Mesenchymal stem cell (in vitro differentiated cells and primary cell): ENCODE data around the gene DSCAML1.

Source experiments
- DNase-seq: peaks from one replicate; pipeline ENCODE4 v3.0.0-alpha.2; 2013
- H2AFZ ChIP-seq: one replicate; pipeline ENCODE4 v1.6.1; 2013; ENCODE audit warnings: low read depth, mild to moderate bottlenecking, control low read depth, inconsistent platforms, low read length, moderate library complexity
- H2AK5ac ChIP-seq: 2 replicates; pipeline ENCODE4 v1.6.1; 2013; ENCODE audit warnings: low read length, moderate library complexity, mild to moderate bottlenecking, inconsistent platforms; ENCODE audit not compliant: severe bottlenecking
- H2BK120ac ChIP-seq: one replicate; pipeline ENCODE4 v1.6.1; 2013; ENCODE audit warnings: low read depth, mild to moderate bottlenecking, inconsistent platforms, low read length, moderate library complexity
- H2BK12ac ChIP-seq, 2 experiments: one replicate each; pipeline ENCODE4 v1.6.1; 2013; ENCODE audit warnings: inconsistent platforms in 2 of 2, low read length in 2 of 2, mild to moderate bottlenecking in 2 of 2, moderate library complexity in 2 of 2, control low read depth in 1 of 2
- H2BK15ac ChIP-seq: one replicate; pipeline ENCODE4 v1.6.1; 2013; ENCODE audit warnings: mild to moderate bottlenecking, low read depth, inconsistent platforms; ENCODE audit not compliant: poor library complexity, severe bottlenecking
- H2BK5ac ChIP-seq: 2 replicates; pipeline ENCODE4 v1.6.1; 2013; ENCODE audit warnings: low read depth, mild to moderate bottlenecking, low read length, control low read depth, inconsistent platforms; ENCODE audit not compliant: poor library complexity, severe bottlenecking
- H3K14ac ChIP-seq, 2 experiments: one replicate each; pipeline ENCODE4 v1.6.1; 2013; ENCODE audit warnings: inconsistent platforms in 2 of 2, low read length in 2 of 2, control low read depth in 1 of 2, mild to moderate bottlenecking in 1 of 2, moderate library complexity in 1 of 2
- H3K18ac ChIP-seq, 2 experiments: one replicate each; pipeline ENCODE4 v1.6.1; 2013; ENCODE audit warnings: inconsistent platforms in 2 of 2, low read length in 2 of 2, control low read depth in 1 of 2, low read depth in 1 of 2, mild to moderate bottlenecking in 1 of 2
- H3K23ac ChIP-seq, 2 experiments: one replicate each; pipeline ENCODE4 v1.6.1; 2013; ENCODE audit warnings: inconsistent platforms in 2 of 2, low read length in 2 of 2, mild to moderate bottlenecking in 2 of 2, moderate library complexity in 2 of 2, control low read depth in 1 of 2
- H3K27ac ChIP-seq: 2 replicates; pipeline ENCODE4 v1.5.1; 2013; ENCODE audit warnings: mild to moderate bottlenecking, moderate library complexity, low read length, control low read depth, inconsistent platforms; ENCODE audit not compliant: poor library complexity, severe bottlenecking
- H3K27me3 ChIP-seq, 2 experiments: 2 replicates each; pipeline versions ENCODE4 v1.6.1 to v1.7.0; 2013; ENCODE audit warnings: low read length in 2 of 2, mild to moderate bottlenecking in 2 of 2, moderate library complexity in 2 of 2, control low read depth in 1 of 2, inconsistent platforms in 1 of 2; ENCODE audit not compliant: control insufficient read depth in 1 of 2, insufficient read depth in 1 of 2
- H3K36me3 ChIP-seq, 2 experiments: 2 replicates each; pipeline versions ENCODE4 v1.6.1 to v1.7.0; 2013; ENCODE audit warnings: low read length in 2 of 2, control low read depth in 1 of 2, inconsistent platforms in 1 of 2, low read depth in 1 of 2, mild to moderate bottlenecking in 1 of 2; ENCODE audit not compliant: insufficient read depth in 2 of 2, control insufficient read depth in 1 of 2
- H3K4ac ChIP-seq, 2 experiments: one replicate each; pipeline ENCODE4 v1.6.1; 2013; ENCODE audit warnings: inconsistent platforms in 2 of 2, low read length in 2 of 2, mild to moderate bottlenecking in 2 of 2, moderate library complexity in 2 of 2, control low read depth in 1 of 2, low read depth in 1 of 2
- H3K4me1 ChIP-seq: 2 replicates; pipeline ENCODE4 v1.6.1; 2013; ENCODE audit warnings: low read depth, low read length, control low read depth; ENCODE audit not compliant: control insufficient read depth, insufficient read depth
- H3K4me2 ChIP-seq: 2 replicates; pipeline ENCODE4 v1.6.1; 2013; ENCODE audit warnings: low read length, mild to moderate bottlenecking, inconsistent platforms; ENCODE audit not compliant: poor library complexity, severe bottlenecking
- H3K4me3 ChIP-seq, 2 experiments: 2 replicates each; pipeline versions ENCODE4 v1.5.1 to v1.7.0; 2013; ENCODE audit warnings: low read length in 2 of 2, mild to moderate bottlenecking in 2 of 2, control low read depth in 1 of 2, low read depth in 1 of 2; ENCODE audit not compliant: insufficient read depth in 1 of 2
- H3K79me1 ChIP-seq: replicated peaks from 2 replicates; pipeline ENCODE4 v1.6.1; 2013; ENCODE audit warnings: mild to moderate bottlenecking, control low read depth, low read length, inconsistent platforms; ENCODE audit not compliant: poor library complexity, severe bottlenecking
- H3K9ac ChIP-seq: 2 replicates; pipeline ENCODE4 v1.7.0; 2013; ENCODE audit warnings: mild to moderate bottlenecking, low read length, moderate library complexity
- H3K9me3 ChIP-seq: 2 replicates; pipeline ENCODE4 v1.7.0; 2013; ENCODE audit warnings: mild to moderate bottlenecking, low read length; ENCODE audit not compliant: control insufficient read depth
- H4K8ac ChIP-seq: one replicate; pipeline ENCODE4 v1.6.1; 2013; ENCODE audit warnings: inconsistent platforms, mild to moderate bottlenecking, low read length, moderate library complexity
- H4K91ac ChIP-seq: one replicate; pipeline ENCODE4 v1.6.1; 2013; ENCODE audit warnings: mild to moderate bottlenecking, low read length, inconsistent platforms
- WGBS: methylation state at CpG from one replicate; pipeline ENCODE4 v1.1.7; 2013; ENCODE audit warnings: mixed read lengths; 5-methylcytosine and 5-hydroxymethylcytosine counted together

DSCAML1 gene

GRCh38 chr11:117559698-117560097 is 237.3 kb downstream of the DSCAML1 start:
- no peak overlapping the region for H2BK5ac ChIP-seq
- no peak overlapping the region for H2BK15ac ChIP-seq
- H4K91ac ChIP-seq: no peak overlapping the region
- H3K4me2 ChIP-seq: no peak overlapping the region
- no peak overlapping the region for H3K27ac ChIP-seq
- no peak overlapping the region for H4K8ac ChIP-seq
- H2AK5ac ChIP-seq: no peak overlapping the region
- no peak overlapping the region for H2BK12ac ChIP-seq
- no peaks in the 10 kb centered on the region for H3K36me3 ChIP-seq
- no peak overlapping the region for H2BK120ac ChIP-seq
- H3K4me3 ChIP-seq: no peak overlapping the region
- no peak overlapping the region for H3K23ac ChIP-seq
- peaks cover 60 to 68% of the 10 kb centered on the region in 2 experiments for H3K27me3 ChIP-seq
- no peak overlapping the region for H3K14ac ChIP-seq
- H3K4me1 ChIP-seq: no peaks in the 10 kb centered on the region
- H3K9me3 ChIP-seq: no peaks in the 10 kb centered on the region
- no peaks in the 10 kb centered on the region for H3K79me1 ChIP-seq
- DNase-seq: no peak
- H3K18ac ChIP-seq: no peak overlapping the region
- no peak overlapping the region for H2AFZ ChIP-seq
- H3K4ac ChIP-seq: no peak overlapping the region
- 69% methylated on average over 5 of the region's 5 CpGs for WGBS
- no peak overlapping the region for H3K9ac ChIP-seq

GRCh38 chr11:117557361-117557760 is 239.7 kb downstream of the DSCAML1 start:
- Histone ChIP-seq H3K23ac (no peak overlapping the region), H3K14ac (no peak overlapping the region), H2BK120ac (no peak overlapping the region), H2BK15ac (no peak overlapping the region), H3K27me3 (peaks cover 64 to 69% of the 10 kb centered on the region in 2 experiments), H3K4me1 (no peaks in the 10 kb centered on the region), H2AK5ac (no peak overlapping the region), H4K91ac (no peak overlapping the region), H3K4me3 (no peak overlapping the region), H3K27ac (no peak overlapping the region), H2BK12ac (no peak overlapping the region), H3K4ac (no peak overlapping the region), H2BK5ac (no peak overlapping the region), H2AFZ (no peak overlapping the region), H3K4me2 (no peak overlapping the region), H3K36me3 (no peaks in the 10 kb centered on the region), H3K18ac (no peak overlapping the region), H3K9ac (no peak overlapping the region), H3K9me3 (no peaks in the 10 kb centered on the region), H4K8ac (no peak overlapping the region), H3K79me1 (no peaks in the 10 kb centered on the region)
- 57% methylated on average over 7 of the region's 7 CpGs for WGBS
- DNase-seq: no peak

GRCh38 chr11:117554601-117555333 is 242.2 kb downstream of the DSCAML1 start:
- H3K14ac ChIP-seq: no peak overlapping the region
- H3K4ac ChIP-seq: no peak overlapping the region
- WGBS: 83% methylated on average over 6 of the region's 7 CpGs
- no peak overlapping the region for H3K23ac ChIP-seq
- H2AK5ac ChIP-seq: no peak overlapping the region
- no peak overlapping the region for H4K91ac ChIP-seq
- H3K79me1 ChIP-seq: no peaks in the 10 kb centered on the region
- no peak overlapping the region for H2BK12ac ChIP-seq
- no peak overlapping the region for H3K18ac ChIP-seq
- no peak overlapping the region for H2AFZ ChIP-seq
- no peak overlapping the region for H2BK120ac ChIP-seq
- no peak overlapping the region for H2BK15ac ChIP-seq
- DNase-seq: no peak
- peaks cover 71 to 74% of the 10 kb centered on the region in 2 experiments for H3K27me3 ChIP-seq
- no peak overlapping the region for H3K27ac ChIP-seq
- H2BK5ac ChIP-seq: no peak overlapping the region
- no peak overlapping the region for H3K4me3 ChIP-seq
- no peak overlapping the region for H3K4me2 ChIP-seq
- no peaks in the 10 kb centered on the region for H3K9me3 ChIP-seq
- H3K4me1 ChIP-seq: no peaks in the 10 kb centered on the region
- no peaks in the 10 kb centered on the region for H3K36me3 ChIP-seq
- no peak overlapping the region for H4K8ac ChIP-seq
- H3K9ac ChIP-seq: no peak overlapping the region

- no peak overlapping the region for H3K4me3 ChIP-seq
- H3K18ac ChIP-seq: no peak overlapping the region
- H2AFZ ChIP-seq: no peak overlapping the region
- no peak overlapping the region for H4K8ac ChIP-seq
- H2AK5ac ChIP-seq: no peak overlapping the region
- no peak overlapping the region for H3K27ac ChIP-seq
- H3K4me2 ChIP-seq: no peak overlapping the region
- no peak for DNase-seq
- H3K9ac ChIP-seq: no peak overlapping the region
- no peak overlapping the region for H3K14ac ChIP-seq
- no peak overlapping the region for H2BK120ac ChIP-seq
- no peak overlapping the region for H3K23ac ChIP-seq
- H2BK12ac ChIP-seq: no peak overlapping the region
- H4K91ac ChIP-seq: no peak overlapping the region
- H3K9me3 ChIP-seq: no peaks in the 10 kb centered on the region
- no peak overlapping the region for H2BK5ac ChIP-seq
- WGBS: 71% methylated on average over 4 of the region's 9 CpGs
- H3K4ac ChIP-seq: no peak overlapping the region
- H3K4me1 ChIP-seq: no peaks in the 10 kb centered on the region
- H3K79me1 ChIP-seq: no peaks in the 10 kb centered on the region
- no peak overlapping the region for H2BK15ac ChIP-seq
- peaks cover 76 to 89% of the 10 kb centered on the region in 2 experiments for H3K27me3 ChIP-seq
- no peaks in the 10 kb centered on the region for H3K36me3 ChIP-seq
These were observed 244.4 kb downstream of the DSCAML1 start for GRCh38 chr11:117552626-117553025.
